ENCODE data around the gene IDI2. TPM values are rescaled to one million over a fixed set of nuclear protein-coding genes. Genes with fewer than 3 reads are reported as not detected.
A peak's percentile ranks its signal among the peaks of the same experiment; 100 is the strongest.

The IDI2 gene
- total RNA-seq, 4 donors from 2014 or later = 43.7 to 204 (median 86.7) TPM

- Histone ChIP-seq H3K36me3 (peaks cover 0 to 21% of the 10 kb centered on the region in 2 donors), H3K9me3 (no peaks in the 10 kb centered on the region), H3K27ac (peak overlapping the region; percentile 91 to 97 (median 96)), H3K27me3 (no peaks in the 10 kb centered on the region), H3K4me1 (peaks cover 57 to 59% of the 10 kb centered on the region in 2 donors), H3K4me3 (peak overlapping the region; percentile 72 to 87 (median 80))
- peak in 1 of 2 donors; percentile 48 for DNase-seq
- TF ChIP-seq POLR2A (IDR thresholded peaks at IDR 0.05) (no peak), CTCF (IDR thresholded peaks at IDR 0.05 in 4 of 5, conservative IDR thresholded peaks at IDR 0.05 in 1 of 5) (no peak)
- no peak for ATAC-seq
- intact Hi-C loops (cut with DNase I; ENCODE audit: low total_unique reads) = loop anchor here (2.0 to 10.0 kb wide), 6 partner anchors 23 to 537 kb away; partner anchors contain the start of genes DIP2C and LARP4B
- in situ Hi-C loops (cut with MboI; ENCODE audit: low sequenced_read_pairs in 4 of 4) = no loop called here
Observed at GRCh38 chr10:1049425-1049958, 23.8 kb upstream of the IDI2 start.

- Histone ChIP-seq H3K9me3 (no peaks in the 10 kb centered on the region), H3K4me1 (peaks cover 57 to 59% of the 10 kb centered on the region in 2 donors), H3K27me3 (no peaks in the 10 kb centered on the region), H3K4me3 (peak within 1 kb of the TSS; percentile 72 to 87 (median 80)), H3K27ac (peak within 1 kb of the TSS; percentile 91 to 97 (median 96)), H3K36me3 (peaks cover 0 to 20% of the 10 kb centered on the region in 2 donors)
- intact Hi-C loops (cut with DNase I; ENCODE audit: low total_unique reads) (loop anchor here (2.0 to 10.0 kb wide), 6 partner anchors 22 to 537 kb away; partner anchors contain the start of genes DIP2C and LARP4B), in situ Hi-C loops (cut with MboI; ENCODE audit: low sequenced_read_pairs in 4 of 4) (no loop called here)
- DNase-seq (peak; percentile 98 to 99), ATAC-seq (peak; percentile 85 to 86)
- TF ChIP-seq POLR2A (IDR thresholded peaks at IDR 0.05) (peak; percentile 97 to 99), CTCF (IDR thresholded peaks at IDR 0.05 in 4 of 5, conservative IDR thresholded peaks at IDR 0.05 in 1 of 5) (no peak)
Observed at GRCh38 chr10:1048732-1049424, 23.2 kb upstream of the IDI2 start, which contains the start of gene IDI1. Gene IDI1, minus strand, starts transcription at chr10:1049119. Its CDS starts 116 bp downstream, at chr10:1049003.

- Histone ChIP-seq H3K36me3 (peaks cover 0 to 16% of the 10 kb centered on the region in 2 donors), H3K27me3 (no peaks in the 10 kb centered on the region), H3K9me3 (no peaks in the 10 kb centered on the region), H3K27ac (peak overlapping the region; percentile 91 to 97 (median 96)), H3K4me3 (peak overlapping the region; percentile 72 to 87 (median 80)), H3K4me1 (peaks cover 59 to 63% of the 10 kb centered on the region in 2 donors)
- in situ Hi-C loops (cut with MboI; ENCODE audit: low sequenced_read_pairs in 4 of 4) = no loop called here
- intact Hi-C loops (cut with DNase I; ENCODE audit: low total_unique reads) = loop anchor here (2.0 to 10.0 kb wide), 6 partner anchors 22 to 536 kb away; partner anchors contain the start of genes DIP2C and LARP4B
- peak; percentile 41 to 53 for DNase-seq
- ATAC-seq = peak; percentile 15 to 16
- TF ChIP-seq POLR2A (IDR thresholded peaks at IDR 0.05) (no peak), CTCF (IDR thresholded peaks at IDR 0.05 in 4 of 5, conservative IDR thresholded peaks at IDR 0.05 in 1 of 5) (no peak)
Observed at GRCh38 chr10:1048349-1048731, 22.7 kb upstream of the IDI2 start.

- in situ Hi-C loops (cut with MboI; ENCODE audit: low sequenced_read_pairs in 4 of 4) (no loop called here), intact Hi-C loops (cut with DNase I; ENCODE audit: low total_unique reads) (loop anchor here (2.0 to 10.0 kb wide), 6 partner anchors 21 to 536 kb away; partner anchors contain the start of genes DIP2C and LARP4B)
- Histone ChIP-seq H3K4me1 (peaks cover 63 to 67% of the 10 kb centered on the region in 2 donors), H3K36me3 (peaks cover 0 to 16% of the 10 kb centered on the region in 2 donors), H3K27me3 (no peaks in the 10 kb centered on the region), H3K4me3 (peak overlapping the region; percentile 72 to 87 (median 80)), H3K9me3 (no peaks in the 10 kb centered on the region), H3K27ac (peak overlapping the region; percentile 91 to 97 (median 96))
- DNase-seq (no peak), ATAC-seq (no peak)
- no peak for TF ChIP-seq CTCF (IDR thresholded peaks at IDR 0.05 in 4 of 5, conservative IDR thresholded peaks at IDR 0.05 in 1 of 5)
- no peak for TF ChIP-seq POLR2A (IDR thresholded peaks at IDR 0.05)
Observed at GRCh38 chr10:1047937-1048336, 22.3 kb upstream of the IDI2 start.
